Spleen (tissue), 11 donors: ENCODE data around the gene REV3L. TPM values are rescaled to one million over a fixed set of nuclear protein-coding genes. Genes with fewer than 3 reads are reported as not detected.

Source experiments
- DNase-seq: peaks from one replicate; pipeline ENCODE4 v3.0.0-alpha.2; 2020
- H3K27ac ChIP-seq, 8 donors: fragments of 200-600 bp; sonication (generic) in 7 of 8; 1 replicate in 4 of 8; 2 replicates in 4 of 8; pipeline versions ENCODE4 v1.5.0 to v1.8.0; 2016 to 2021; ENCODE audit warnings: inconsistent platforms in 4 of 8, mild to moderate bottlenecking in 4 of 8, moderate library complexity in 1 of 8
- H3K27me3 ChIP-seq, 7 donors: fragments of 200-600 bp; sonication (generic) in 6 of 7; replicated peaks in 1 of 7; 1 replicate in 4 of 7; 2 replicates in 3 of 7; pipeline versions ENCODE4 v1.5.0 to v1.8.0; 2016 to 2021; ENCODE audit warnings: inconsistent platforms in 3 of 7, mild to moderate bottlenecking in 1 of 7
- H3K36me3 ChIP-seq, 6 donors: fragments of 200-600 bp; sonication (generic) in 5 of 6; 1 replicate in 4 of 6; 2 replicates in 2 of 6; pipeline versions ENCODE4 v1.5.0 to v1.8.0; 2016 to 2021; ENCODE audit warnings: inconsistent platforms in 2 of 6
- H3K4me1 ChIP-seq, 6 donors: fragments of 200-600 bp; sonication (generic) in 5 of 6; 1 replicate in 3 of 6; 2 replicates in 3 of 6; pipeline versions ENCODE4 v1.5.0 to v1.8.0; 2016 to 2021; ENCODE audit warnings: inconsistent platforms in 3 of 6
- H3K4me3 ChIP-seq, 8 donors: fragments of 200-600 bp; sonication (generic) in 7 of 8; 1 replicate in 4 of 8; 2 replicates in 4 of 8; pipeline versions ENCODE4 v1.5.0 to v1.8.0; 2016 to 2021; ENCODE audit warnings: inconsistent platforms in 4 of 8, mild to moderate bottlenecking in 4 of 8, moderate library complexity in 2 of 8
- H3K9me3 ChIP-seq, 8 donors: fragments of 200-600 bp; sonication (generic) in 7 of 8; 1 replicate in 4 of 8; 2 replicates in 4 of 8; pipeline versions ENCODE4 v1.5.0 to v1.8.0; 2016 to 2021; ENCODE audit warnings: inconsistent platforms in 4 of 8
- CTCF ChIP-seq, 11 experiments: fragments of 200-600 bp in 7 of 11; fragments of 450-650 bp in 4 of 11; sonication (generic) in 4 of 11; IDR thresholded peaks in 8 of 11; conservative IDR thresholded peaks in 3 of 11; 1 replicate in 7 of 11; 2 replicates in 4 of 11; pipeline versions ENCODE4 v1.4.0 to v1.8.0; 2016 to 2021; ENCODE audit warnings: antibody characterized with exemption in 11 of 11, inconsistent platforms in 4 of 11, mild to moderate bottlenecking in 1 of 11
- POLR2A ChIP-seq, 3 donors: fragments of 450-650 bp; IDR thresholded peaks; one replicate each; pipeline ENCODE4 v1.5.1; 2017; ENCODE audit warnings: antibody characterized with exemption in 3 of 3, mild to moderate bottlenecking in 1 of 3
- POLR2AphosphoS5 ChIP-seq, 3 donors: sonication (generic); formaldehyde crosslinking; IDR thresholded peaks; one replicate each; pipeline ENCODE4 v1.5.1; 2017; ENCODE audit warnings: antibody characterized with exemption in 3 of 3
- WGBS, 5 donors: extraction: QIAGEN DNeasy Blood & Tissue Kit in 3 of 5; methylation state at CpG; one replicate each; pipeline versions ENCODE4 v1.1.5 to v1.1.7; 2013 to 2018; 5-methylcytosine and 5-hydroxymethylcytosine counted together
- intact Hi-C: fragments of 100-400 bp; cut with DNase I; formaldehyde crosslinking; loops from one replicate; pipeline ENCODE4 v1.15.0; 2023; ENCODE audit warnings: low total_unique reads
- polyA plus RNA-seq, 3 donors: library from polyadenylated mRNA; stranded (reverse); fragments of 200-250 nt; gene quantifications; one replicate each; pipeline ENCODE4 v1.2.1, GENCODE V29; 2013
- total RNA-seq, 7 donors: library from RNA; depleted of rRNA in 3 of 7; stranded (reverse); fragments of >200 nt in 3 of 7; fragmentation: NEBNext Ultra II Directional in 4 of 7; extraction: Animal tissue kit (Norgen Biotek cat#: 25700) in 4 of 7; gene quantifications; one replicate each; pipeline versions ENCODE4 v1.1.0 to v1.2.1, GENCODE V29; 2016 to 2021
- donor health status: healthy with polysubstance abuse.
- donor health status: DM: no; HTN: no; CAD: no; lungs with moderate emphysema.
- donor health status: DM: no; HTN: no; CAD: no.
- donor health status: Bipolar disorder and iron deficiency.
- donor health status: healthy.
- donor health status: DM: no; HTN: no; CAD: no.
- donor health status: DM: yes; HTN: yes; CAD: no.

REV3L gene
- total and polyA plus RNA-seq, 10 donors = 7.7 to 60.9 (median 29.8) TPM

DNA sequence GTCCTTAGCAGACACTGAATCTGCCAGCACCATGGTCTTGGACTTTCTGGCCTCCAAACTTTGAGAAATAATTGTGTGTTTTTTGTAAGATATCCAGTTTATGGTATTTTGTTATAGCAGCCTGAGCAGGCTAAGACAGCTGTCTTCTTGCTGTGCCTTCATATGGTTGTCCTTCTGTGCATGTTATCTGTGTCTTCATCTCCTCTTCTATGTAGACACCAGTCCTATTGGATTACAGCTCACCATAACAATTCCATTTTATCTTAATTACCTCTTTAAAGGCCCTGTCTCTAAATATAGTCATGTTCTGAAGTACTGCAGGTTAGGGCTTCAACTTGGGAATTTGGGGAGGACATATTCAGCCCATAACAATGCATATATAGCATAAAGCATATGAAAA, 44.3 kb upstream of the REV3L start:
- Histone ChIP-seq H3K9me3 (no peaks in the 10 kb centered on the region), H3K27me3 (no peaks in the 10 kb centered on the region), H3K4me3 (no peak overlapping the region), H3K27ac (no peak overlapping the region), H3K4me1 (peaks cover 0 to 15% (median 0%) of the 10 kb centered on the region in 6 donors), H3K36me3 (no peaks in the 10 kb centered on the region)
- no peak for DNase-seq
- TF ChIP-seq POLR2AphosphoS5 (IDR thresholded peaks at IDR 0.05) = no peak
- TF ChIP-seq POLR2A (IDR thresholded peaks at IDR 0.05) = no peak
- TF ChIP-seq CTCF (IDR thresholded peaks at IDR 0.05 in 8 of 11, conservative IDR thresholded peaks at IDR 0.05 in 3 of 11) = no peak
- intact Hi-C loops = no loop called here

- peaks cover 0 to 6% (median 0%) of the 10 kb centered on the region in 8 donors for H3K9me3 ChIP-seq
- DNase-seq = no peak
- intact Hi-C loops = no loop called here
- no peaks in the 10 kb centered on the region for H3K36me3 ChIP-seq
- TF ChIP-seq POLR2AphosphoS5 (IDR thresholded peaks at IDR 0.05) (no peak), POLR2A (IDR thresholded peaks at IDR 0.05) (no peak), CTCF (IDR thresholded peaks at IDR 0.05 in 8 of 11, conservative IDR thresholded peaks at IDR 0.05 in 3 of 11) (no peak)
- H3K4me3 ChIP-seq = no peak overlapping the region
- H3K4me1 ChIP-seq = peaks cover 0 to 22% (median 0%) of the 10 kb centered on the region in 6 donors
- no peaks in the 10 kb centered on the region for H3K27me3 ChIP-seq
- no peak overlapping the region for H3K27ac ChIP-seq
These were observed 41.7 kb upstream of the REV3L start for GRCh38 chr6:111524735-111525134.

DNA sequence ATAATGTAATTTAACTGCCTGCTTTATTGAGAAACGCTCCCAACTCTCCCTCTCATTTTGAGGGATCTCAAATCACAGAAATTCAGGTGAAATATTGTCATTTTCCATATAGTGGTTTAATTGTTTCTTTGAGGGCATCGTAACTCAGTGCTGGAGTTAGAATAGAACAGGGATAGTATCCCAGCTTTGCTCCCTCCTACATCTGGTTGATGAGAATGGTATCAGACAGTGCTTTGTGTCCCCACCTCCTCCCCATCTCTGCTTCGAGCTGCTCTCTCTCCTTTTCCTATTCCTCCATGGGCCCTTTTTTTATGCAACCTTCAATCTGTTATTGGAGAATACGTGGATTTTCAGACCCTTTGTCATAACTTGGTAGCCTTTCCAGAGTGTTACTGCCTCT, 41.2 kb upstream of the REV3L start:
- H3K4me3 ChIP-seq = no peak overlapping the region
- H3K36me3 ChIP-seq = no peaks in the 10 kb centered on the region
- 82 to 93% (median 90%) methylated on average over 4 of the region's 4 CpGs for WGBS, 5 donors
- no peak for TF ChIP-seq POLR2A (IDR thresholded peaks at IDR 0.05)
- TF ChIP-seq CTCF (IDR thresholded peaks at IDR 0.05 in 8 of 11, conservative IDR thresholded peaks at IDR 0.05 in 3 of 11) = no peak
- no peak for TF ChIP-seq POLR2AphosphoS5 (IDR thresholded peaks at IDR 0.05)
- H3K4me1 ChIP-seq = peaks cover 0 to 22% (median 0%) of the 10 kb centered on the region in 6 donors
- H3K27ac ChIP-seq = no peak overlapping the region
- intact Hi-C loops = no loop called here
- no peaks in the 10 kb centered on the region for H3K27me3 ChIP-seq
- DNase-seq = no peak
- peaks cover 0 to 6% (median 0%) of the 10 kb centered on the region in 8 donors for H3K9me3 ChIP-seq

GRCh38 chr6:111523484-111524167, 40.6 kb upstream of the REV3L start:
- H3K4me1 ChIP-seq = peaks cover 0 to 22% (median 0%) of the 10 kb centered on the region in 6 donors
- peaks cover 0 to 6% (median 0%) of the 10 kb centered on the region in 8 donors for H3K9me3 ChIP-seq
- H3K27ac ChIP-seq = peak overlapping the region in 2 of 8 donors; percentile 14 to 21
- intact Hi-C loops = no loop called here
- no peak for DNase-seq
- 82 to 93% (median 86%) methylated on average over 2 of the region's 2 CpGs for WGBS, 5 donors
- H3K4me3 ChIP-seq = no peak overlapping the region
- H3K27me3 ChIP-seq = no peaks in the 10 kb centered on the region
- TF ChIP-seq POLR2A (IDR thresholded peaks at IDR 0.05) (no peak), POLR2AphosphoS5 (IDR thresholded peaks at IDR 0.05) (no peak), CTCF (IDR thresholded peaks at IDR 0.05 in 8 of 11, conservative IDR thresholded peaks at IDR 0.05 in 3 of 11) (no peak)
- no peaks in the 10 kb centered on the region for H3K36me3 ChIP-seq
